Parathyroid adenoma (tissue), 2 donors: Measurements from ENCODE around the gene KIF20B.

ENCODE experiments used
- H2AFZ ChIP-seq: fragments of 300-600 bp; sonication (generic); one replicate; pipeline ENCODE4 v1.7.0; 2017; ENCODE audit warnings: antibody characterized with exemption, mild to moderate bottlenecking
- H3K27ac ChIP-seq: fragments of 300-600 bp; sonication (generic); one replicate; pipeline ENCODE4 v1.7.0; 2017
- H3K27me3 ChIP-seq: fragments of 300-600 bp; sonication (generic); one replicate; pipeline ENCODE4 v1.7.0; 2017; ENCODE audit warnings: low read length; ENCODE audit not compliant: control insufficient read depth, insufficient read depth
- H3K36me3 ChIP-seq: fragments of 300-600 bp; sonication (generic); one replicate; pipeline ENCODE4 v1.7.0; 2017; ENCODE audit warnings: low read length; ENCODE audit not compliant: control insufficient read depth, insufficient read depth
- H3K4me1 ChIP-seq: fragments of 300-600 bp; sonication (generic); one replicate; pipeline ENCODE4 v1.7.0; 2017; ENCODE audit warnings: control low read depth
- H3K4me2 ChIP-seq: fragments of 300-600 bp; sonication (generic); one replicate; pipeline ENCODE4 v1.7.0; 2017; ENCODE audit warnings: low read length
- H3K4me3 ChIP-seq: fragments of 300-600 bp; sonication (generic); one replicate; pipeline ENCODE4 v1.7.0; 2017; ENCODE audit warnings: low read depth, low read length
- H3K79me2 ChIP-seq: fragments of 300-600 bp; sonication (generic); one replicate; pipeline ENCODE4 v1.7.0; 2017; ENCODE audit warnings: control low read depth
- H3K9ac ChIP-seq: fragments of 300-600 bp; sonication (generic); one replicate; pipeline ENCODE4 v1.7.0; 2017; ENCODE audit warnings: mild to moderate bottlenecking
- H3K9me3 ChIP-seq: fragments of 300-600 bp; sonication (generic); one replicate; pipeline ENCODE4 v1.7.0; 2017; ENCODE audit warnings: low read length; ENCODE audit not compliant: control insufficient read depth
- TF ChIP-seq, protein P1 (sequence below): fragments of 300-600 bp; sonication (generic); IDR thresholded peaks from one replicate; pipeline ENCODE4 v1.7.0; 2017; ENCODE audit warnings: antibody characterized with exemption, mild to moderate bottlenecking
- donor health status: primary hyperparathyroidism.

The KIF20B gene

DNA sequence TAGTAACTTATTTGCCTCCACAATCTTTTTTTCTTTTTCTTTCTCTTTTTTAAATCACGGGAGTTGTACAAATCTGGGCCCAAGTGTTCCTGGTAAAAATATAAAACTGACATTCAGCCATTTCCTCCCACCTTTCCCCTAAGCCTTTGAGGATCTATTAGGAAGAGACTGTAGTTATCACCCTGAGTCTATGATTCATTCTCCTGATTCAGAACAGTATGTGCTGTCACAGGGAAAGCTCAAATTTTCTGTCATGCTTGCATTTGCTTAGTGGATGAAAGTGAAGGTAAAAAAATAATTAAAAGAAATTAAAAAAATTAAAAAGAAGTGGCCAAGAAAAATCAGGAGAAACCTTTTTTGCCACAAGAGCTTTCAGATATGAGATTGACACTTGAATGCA, 71.7 kb downstream of the KIF20B start:
- H3K9me3 ChIP-seq: no peaks in the 10 kb centered on the region
- no peak overlapping the region for H3K9ac ChIP-seq

DNA sequence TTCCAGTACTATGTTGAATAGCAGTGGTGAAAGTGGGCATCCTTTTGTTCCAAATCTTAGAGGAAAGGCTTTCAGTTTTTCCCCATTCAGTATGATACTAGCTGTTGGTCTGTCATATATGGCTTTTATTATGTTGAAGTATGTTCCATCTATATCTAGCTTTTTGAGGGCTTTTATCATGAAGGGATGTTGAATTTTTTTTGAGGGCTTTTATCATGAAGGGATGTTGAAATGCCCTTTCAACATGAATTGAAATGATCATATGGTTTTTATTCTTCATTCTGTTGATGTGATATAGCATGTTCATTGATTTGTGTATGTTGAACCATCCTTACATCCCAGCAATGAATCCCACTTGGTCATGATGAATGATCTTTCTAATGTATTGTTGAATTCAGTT, 75.3 kb downstream of the KIF20B start:
- Histone ChIP-seq H3K27ac (no peak overlapping the region), H3K27me3 (no peaks in the 10 kb centered on the region)
- TF ChIP-seq, protein P1, sequence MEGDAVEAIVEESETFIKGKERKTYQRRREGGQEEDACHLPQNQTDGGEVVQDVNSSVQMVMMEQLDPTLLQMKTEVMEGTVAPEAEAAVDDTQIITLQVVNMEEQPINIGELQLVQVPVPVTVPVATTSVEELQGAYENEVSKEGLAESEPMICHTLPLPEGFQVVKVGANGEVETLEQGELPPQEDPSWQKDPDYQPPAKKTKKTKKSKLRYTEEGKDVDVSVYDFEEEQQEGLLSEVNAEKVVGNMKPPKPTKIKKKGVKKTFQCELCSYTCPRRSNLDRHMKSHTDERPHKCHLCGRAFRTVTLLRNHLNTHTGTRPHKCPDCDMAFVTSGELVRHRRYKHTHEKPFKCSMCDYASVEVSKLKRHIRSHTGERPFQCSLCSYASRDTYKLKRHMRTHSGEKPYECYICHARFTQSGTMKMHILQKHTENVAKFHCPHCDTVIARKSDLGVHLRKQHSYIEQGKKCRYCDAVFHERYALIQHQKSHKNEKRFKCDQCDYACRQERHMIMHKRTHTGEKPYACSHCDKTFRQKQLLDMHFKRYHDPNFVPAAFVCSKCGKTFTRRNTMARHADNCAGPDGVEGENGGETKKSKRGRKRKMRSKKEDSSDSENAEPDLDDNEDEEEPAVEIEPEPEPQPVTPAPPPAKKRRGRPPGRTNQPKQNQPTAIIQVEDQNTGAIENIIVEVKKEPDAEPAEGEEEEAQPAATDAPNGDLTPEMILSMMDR: no peak

More for the DNA sequence above, 71.7 kb downstream of the KIF20B start:
- Histone ChIP-seq H3K27me3 (no peaks in the 10 kb centered on the region), H3K36me3 (no peaks in the 10 kb centered on the region), H3K79me2 (no peaks in the 10 kb centered on the region), H3K27ac (no peak overlapping the region), H3K4me1 (no peaks in the 10 kb centered on the region), H3K4me2 (no peak overlapping the region), H3K4me3 (no peak overlapping the region), H2AFZ (no peak overlapping the region)
- TF ChIP-seq, protein P1: no peak

DNA sequence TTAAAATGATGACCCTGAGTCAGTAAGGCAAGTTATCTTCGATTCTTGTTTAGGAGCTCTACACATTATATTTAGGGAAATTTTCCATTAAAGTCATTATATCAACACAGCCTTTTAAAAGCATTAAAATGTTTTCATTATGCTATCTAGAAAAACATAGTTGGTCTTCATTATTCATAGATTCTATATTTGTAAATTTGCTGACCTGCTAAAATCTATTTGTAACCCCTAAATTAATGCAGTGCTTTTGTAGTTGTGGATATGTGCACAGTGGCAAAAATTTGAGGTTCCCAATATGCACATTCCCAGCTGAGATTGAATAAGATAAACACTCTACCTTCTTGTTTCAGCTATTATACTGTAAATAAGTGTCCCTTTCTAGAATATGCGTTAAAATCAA, 81.1 kb downstream of the KIF20B start:
- no peaks in the 10 kb centered on the region for H3K4me1 ChIP-seq
- H3K27ac ChIP-seq: no peak overlapping the region
- no peaks in the 10 kb centered on the region for H3K27me3 ChIP-seq
- H2AFZ ChIP-seq: no peak overlapping the region
- H3K9me3 ChIP-seq: no peaks in the 10 kb centered on the region
- TF ChIP-seq, protein P1: no peak
- no peaks in the 10 kb centered on the region for H3K36me3 ChIP-seq
- H3K79me2 ChIP-seq: no peaks in the 10 kb centered on the region
- H3K4me2 ChIP-seq: no peak overlapping the region
- H3K9ac ChIP-seq: no peak overlapping the region
- H3K4me3 ChIP-seq: no peak overlapping the region

More for the DNA sequence above, 75.3 kb downstream of the KIF20B start:
- Histone ChIP-seq H2AFZ (no peak overlapping the region), H3K4me2 (no peak overlapping the region), H3K4me3 (no peak overlapping the region), H3K36me3 (no peaks in the 10 kb centered on the region), H3K79me2 (no peaks in the 10 kb centered on the region), H3K4me1 (no peaks in the 10 kb centered on the region), H3K9me3 (no peaks in the 10 kb centered on the region), H3K9ac (no peak overlapping the region)

DNA sequence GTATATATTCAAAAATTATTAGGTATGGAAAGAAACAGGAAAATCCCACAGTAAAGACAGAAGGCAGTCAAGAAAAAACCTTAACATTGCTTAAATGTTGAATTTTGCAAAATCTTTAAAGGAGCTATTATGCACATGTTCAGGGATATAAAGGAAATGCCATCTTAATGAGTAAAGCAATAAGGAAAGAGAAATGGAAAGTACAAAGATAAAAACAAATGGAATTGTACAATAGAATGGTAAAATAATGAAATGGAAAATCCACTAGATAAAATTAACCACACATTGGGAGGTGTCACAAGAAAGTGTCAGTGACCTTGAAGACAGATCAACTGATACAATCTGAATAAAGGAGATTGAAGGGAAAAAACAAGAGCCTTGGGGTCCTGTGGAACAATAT, 82.0 kb downstream of the KIF20B start:
- TF ChIP-seq, protein P1: no peak
- no peaks in the 10 kb centered on the region for H3K9me3 ChIP-seq
- H3K27me3 ChIP-seq: no peaks in the 10 kb centered on the region

DNA sequence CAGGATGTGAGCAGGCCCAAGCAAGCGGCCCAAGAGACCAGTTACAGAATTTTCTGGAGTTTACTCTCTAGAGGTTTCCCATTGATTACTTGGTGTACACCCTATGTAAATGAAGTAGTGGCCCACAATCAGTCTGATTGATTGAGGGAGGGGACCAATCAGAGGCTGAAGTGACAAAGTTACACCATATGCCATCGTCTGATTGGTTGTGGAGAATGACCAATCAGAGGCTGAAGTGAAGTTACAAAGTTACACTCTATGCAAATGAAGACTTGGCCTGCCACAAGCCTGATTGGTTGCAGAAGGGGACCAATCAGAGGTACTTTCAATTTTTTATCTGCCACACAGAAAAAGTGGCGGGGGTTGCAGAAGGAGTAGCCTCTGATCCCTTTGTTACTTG, 83.7 kb downstream of the KIF20B start:
- H3K79me2 ChIP-seq: no peaks in the 10 kb centered on the region

More for the DNA sequence above, 82.0 kb downstream of the KIF20B start:
- Histone ChIP-seq H3K79me2 (no peaks in the 10 kb centered on the region), H2AFZ (no peak overlapping the region), H3K36me3 (no peaks in the 10 kb centered on the region), H3K4me3 (no peak overlapping the region), H3K9ac (no peak overlapping the region), H3K4me2 (no peak overlapping the region), H3K27ac (no peak overlapping the region), H3K4me1 (no peaks in the 10 kb centered on the region)

More for the DNA sequence above, 83.7 kb downstream of the KIF20B start:
- H3K9me3 ChIP-seq: no peaks in the 10 kb centered on the region
- H3K36me3 ChIP-seq: no peaks in the 10 kb centered on the region
- TF ChIP-seq, protein P1: no peak
- no peak overlapping the region for H3K4me2 ChIP-seq
- H3K9ac ChIP-seq: no peak overlapping the region
- H3K4me1 ChIP-seq: no peaks in the 10 kb centered on the region
- H3K27ac ChIP-seq: no peak overlapping the region
- H3K4me3 ChIP-seq: no peak overlapping the region
- H3K27me3 ChIP-seq: no peaks in the 10 kb centered on the region
- H2AFZ ChIP-seq: no peak overlapping the region
